Lower lobe of right lung (tissue), 2 donors: ENCODE data around the gene UXT. TPM values are rescaled to one million over a fixed set of nuclear protein-coding genes. Genes with fewer than 3 reads are reported as not detected.
A peak's percentile ranks its signal among the peaks of the same experiment; 100 is the strongest.

ENCODE experiments used
- ATAC-seq, 2 donors: fragments of 200-7000 bp; cut with Tn5 transposase; one replicate each; pipeline ENCODE4 v1.9.1; 2020 to 2022; ENCODE audit warnings: mild to moderate bottlenecking in 2 of 2, moderate library complexity in 2 of 2
- DNase-seq: peaks from one replicate; pipeline ENCODE4 v3.0.0-alpha.2; 2020
- H3K27ac ChIP-seq: fragments of 200-600 bp; one replicate; pipeline ENCODE4 v1.8.0; 2022
- H3K27me3 ChIP-seq: fragments of 200-600 bp; one replicate; pipeline ENCODE4 v1.8.0; 2022; ENCODE audit warnings: low read depth
- H3K36me3 ChIP-seq: fragments of 200-600 bp; one replicate; pipeline ENCODE4 v1.8.0; 2022; ENCODE audit warnings: mild to moderate bottlenecking
- H3K4me1 ChIP-seq: fragments of 200-600 bp; one replicate; pipeline ENCODE4 v1.8.0; 2022
- H3K4me3 ChIP-seq: fragments of 200-600 bp; one replicate; pipeline ENCODE4 v1.8.0; 2022; ENCODE audit warnings: mild to moderate bottlenecking
- H3K9me3 ChIP-seq: fragments of 200-600 bp; one replicate; pipeline ENCODE4 v1.8.0; 2022
- CTCF ChIP-seq: fragments of 200-600 bp; IDR thresholded peaks from one replicate; pipeline ENCODE4 v1.8.0; 2022; ENCODE audit warnings: antibody characterized with exemption, mild to moderate bottlenecking
- intact Hi-C: fragments of 100-400 bp; cut with DNase I; formaldehyde crosslinking; loops from one replicate; pipeline ENCODE4 v1.11.0; 2022
- total RNA-seq: library from RNA; stranded (reverse); fragmentation: NEBNext Ultra II Directional; extraction: Animal tissue kit (Norgen Biotek cat#: 25700); gene quantifications from one replicate; pipeline ENCODE4 v1.2.1, GENCODE V29; 2021
- donor health status: DM: no; HTN: yes; CAD: no; lungs with severe emphysema.

The UXT gene
- total RNA-seq, 1 donor from 2014 or later = 85.5 TPM

GRCh38 chrX:47629419-47630200 is 29.4 kb downstream of the UXT start, which contains the start of gene CFP:
Gene CFP, minus strand, starts transcription at chrX:47629930. Its CDS starts 86 bp downstream, at chrX:47629844.
- H3K4me1 ChIP-seq = no peaks in the 10 kb centered on the region
- no peaks in the 10 kb centered on the region for H3K9me3 ChIP-seq
- no peak within 1 kb of the TSS for H3K27ac ChIP-seq
- no peak for DNase-seq
- ATAC-seq = peak; percentile 23 to 55
- no peak for TF ChIP-seq CTCF
- intact Hi-C loops = no loop called here
- peak within 1 kb of the TSS; percentile 34 for H3K4me3 ChIP-seq
- no peaks in the 10 kb centered on the region for H3K36me3 ChIP-seq
- H3K27me3 ChIP-seq = no peaks in the 10 kb centered on the region

DNA sequence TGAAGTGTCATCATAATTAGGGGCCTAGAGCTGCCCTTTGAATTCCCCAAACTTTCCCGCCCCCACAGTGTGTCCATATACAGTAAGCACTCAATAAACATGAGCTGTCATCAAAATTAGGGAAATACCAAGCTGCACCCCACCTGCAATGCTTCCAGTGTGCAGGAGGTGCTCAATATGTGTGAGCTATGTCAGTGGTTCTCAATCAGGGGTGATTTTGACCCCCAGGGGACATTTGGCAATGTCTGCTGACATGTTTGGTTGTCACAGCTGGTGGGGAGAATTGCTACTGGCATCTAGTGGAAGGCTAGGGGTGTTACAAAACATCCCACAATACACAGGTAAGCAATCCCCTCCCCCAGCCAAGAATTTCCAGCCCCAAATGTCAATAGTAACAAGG is 30.0 kb downstream of the UXT start:
- Histone ChIP-seq H3K27me3 (no peaks in the 10 kb centered on the region), H3K27ac (no peak overlapping the region), H3K4me3 (peak overlapping the region; percentile 34), H3K4me1 (no peaks in the 10 kb centered on the region), H3K36me3 (no peaks in the 10 kb centered on the region), H3K9me3 (no peaks in the 10 kb centered on the region)
- ATAC-seq (no peak), DNase-seq (no peak)
- intact Hi-C loops = no loop called here
- no peak for TF ChIP-seq CTCF

DNA sequence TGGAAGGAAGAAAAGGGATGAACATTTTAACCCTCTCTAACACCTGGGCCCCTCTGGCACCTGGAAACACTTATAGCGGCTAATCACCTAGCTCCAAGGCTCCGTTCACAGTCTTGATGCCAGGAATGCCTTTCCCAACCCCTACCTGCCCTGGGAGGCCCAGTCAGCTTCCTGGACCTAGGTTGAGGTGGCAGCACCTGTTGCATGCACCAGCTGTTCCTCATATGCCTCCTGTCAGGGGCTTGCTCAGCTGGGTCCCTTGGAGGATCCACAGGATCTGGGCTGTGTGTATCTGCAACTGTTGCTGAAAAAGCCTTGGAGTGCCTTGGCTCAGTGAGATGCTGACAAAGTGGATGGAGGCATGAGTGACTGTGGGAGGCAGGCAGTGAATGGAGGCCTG is 33.6 kb downstream of the UXT start:
- ATAC-seq (no peak), DNase-seq (no peak)
- H3K27ac ChIP-seq = no peak overlapping the region
- no peaks in the 10 kb centered on the region for H3K27me3 ChIP-seq
- no peaks in the 10 kb centered on the region for H3K36me3 ChIP-seq
- no peaks in the 10 kb centered on the region for H3K4me1 ChIP-seq
- H3K4me3 ChIP-seq = no peak overlapping the region
- H3K9me3 ChIP-seq = no peaks in the 10 kb centered on the region
- no peak for TF ChIP-seq CTCF
- intact Hi-C loops = no loop called here

- Histone ChIP-seq H3K9me3 (no peaks in the 10 kb centered on the region), H3K4me1 (no peaks in the 10 kb centered on the region), H3K27ac (no peak overlapping the region), H3K27me3 (no peaks in the 10 kb centered on the region), H3K4me3 (peak overlapping the region; percentile 28), H3K36me3 (no peaks in the 10 kb centered on the region)
- DNase-seq (peak; percentile 54), ATAC-seq (peak; percentile 18 to 27)
- TF ChIP-seq CTCF = no peak
- intact Hi-C loops = no loop called here
Observed at GRCh38 chrX:47623540-47624027, 35.4 kb downstream of the UXT start.

DNA sequence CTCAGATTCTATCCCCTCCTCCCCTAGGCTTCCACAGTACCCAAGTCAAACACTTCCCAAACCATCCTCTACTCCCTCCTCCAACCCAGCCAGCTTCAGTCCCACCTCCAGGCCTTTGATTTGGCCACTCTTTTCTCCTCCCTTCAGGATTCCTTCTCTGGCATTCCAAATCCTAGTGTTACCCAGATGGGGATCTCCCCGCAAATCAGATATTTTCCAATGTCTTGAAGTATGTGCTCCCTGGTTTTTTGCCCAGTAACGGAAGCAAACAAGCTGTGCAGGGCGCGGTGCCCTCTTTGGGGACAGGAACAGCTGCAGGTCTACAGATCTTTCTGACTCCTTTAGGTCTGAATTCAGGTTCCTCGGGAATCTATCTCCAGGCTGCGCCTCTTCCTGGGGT is 37.1 kb downstream of the UXT start:
- no peaks in the 10 kb centered on the region for H3K4me1 ChIP-seq
- H3K9me3 ChIP-seq = no peaks in the 10 kb centered on the region
- intact Hi-C loops = no loop called here
- no peak for TF ChIP-seq CTCF
- ATAC-seq = no peak
- H3K27ac ChIP-seq = no peak overlapping the region
- no peak overlapping the region for H3K4me3 ChIP-seq
- DNase-seq = no peak
- H3K36me3 ChIP-seq = no peaks in the 10 kb centered on the region
- H3K27me3 ChIP-seq = no peaks in the 10 kb centered on the region
